HepG2 (cell line): ENCODE data around the gene TRIM27. TPM values are rescaled to one million over a fixed set of nuclear protein-coding genes. Genes with fewer than 3 reads are reported as not detected.

Experiments used
- ARNTL ChIP-seq: sonication (generic); formaldehyde crosslinking; IDR thresholded peaks from 2 replicates; pipeline ENCODE4 v1.4.0; 2020; ENCODE audit warnings: mild to moderate bottlenecking, missing genetic modification reagents
- EED ChIP-seq: sonication (generic); formaldehyde crosslinking; IDR thresholded peaks from 2 replicates; pipeline ENCODE4 v1.5.0; 2020; ENCODE audit warnings: mild to moderate bottlenecking, missing genetic modification reagents
- MED1 ChIP-seq: sonication (generic); formaldehyde crosslinking; IDR thresholded peaks from 2 replicates; pipeline ENCODE4 v1.4.0; 2020; ENCODE audit warnings: missing genetic modification reagents
- SNAI1 ChIP-seq: sonication (generic); formaldehyde crosslinking; IDR thresholded peaks from 2 replicates; pipeline ENCODE4 v1.5.0; 2020; ENCODE audit warnings: mild to moderate bottlenecking, missing genetic modification reagents, borderline replicate concordance
- TP53 ChIP-seq: sonication (generic); formaldehyde crosslinking; conservative IDR thresholded peaks from 2 replicates; pipeline ENCODE4 v1.4.0; 2020; ENCODE audit warnings: missing genetic modification reagents
- ZC3H4 ChIP-seq: sonication (generic); formaldehyde crosslinking; IDR thresholded peaks from 2 replicates; pipeline ENCODE4 v1.4.0; 2020; ENCODE audit warnings: missing genetic modification reagents, borderline replicate concordance
- ZNF180 ChIP-seq: sonication (generic); formaldehyde crosslinking; IDR thresholded peaks from 2 replicates; pipeline ENCODE4 v1.4.0; 2020; ENCODE audit warnings: low read depth, missing genetic modification reagents, borderline replicate concordance
- ZNF282 ChIP-seq: fragments of 450-650 bp; IDR thresholded peaks from 2 replicates; pipeline ENCODE4 v1.6.1; 2018; ENCODE audit not compliant: partially characterized antibody
- polyA plus RNA-seq, 8 experiments: library from polyadenylated mRNA; depleted of rRNA in 3 of 8; stranded (reverse) in 7 of 8; unstranded in 1 of 8; fragments of >200 nt; fragmentation: Illumina TruSeq in 4 of 8; extraction: Trizol in 4 of 8; gene quantifications; 2 replicates each; pipeline versions ENCODE4 v1.2.1 to v1.2.3, GENCODE V29; 2011 to 2016; ENCODE audit warnings: low read depth in 4 of 8, missing spikeins in 1 of 8, mixed read lengths in 1 of 8; ENCODE audit not compliant: insufficient read depth in 1 of 8
- total RNA-seq, 5 experiments: library from RNA; depleted of rRNA; stranded (reverse); fragments of >200 nt; fragmentation: Illumina TruSeq; extraction: Trizol; gene quantifications; 2 replicates each; pipeline ENCODE4 v1.2.3, GENCODE V29; 2016; ENCODE audit warnings: low read depth in 1 of 5
- TF ChIP-seq, protein P1 (sequence below): sonication (generic); formaldehyde crosslinking; IDR thresholded peaks from 2 replicates; pipeline ENCODE4 v1.9.0; 2021; ENCODE audit warnings: missing genetic modification reagents, borderline replicate concordance
- TF ChIP-seq, protein P2 (sequence below): sonication (generic); formaldehyde crosslinking; IDR thresholded peaks from 2 replicates; pipeline ENCODE4 v1.4.0; 2020; ENCODE audit warnings: missing genetic modification reagents, borderline replicate concordance
- TF ChIP-seq, protein P3 (sequence below): sonication (generic); formaldehyde crosslinking; IDR thresholded peaks from 2 replicates; pipeline ENCODE4 v1.8.0; 2023; ENCODE audit warnings: mild to moderate bottlenecking, missing genetic modification reagents
- TF ChIP-seq, protein P4 (sequence below): sonication (generic); formaldehyde crosslinking; IDR thresholded peaks from 2 replicates; pipeline ENCODE4 v1.5.0; 2020; ENCODE audit warnings: missing genetic modification reagents

TRIM27 gene
- total and polyA plus RNA-seq, 2 of the 13 experiments (the other 11 are each of a cell fraction or from before 2014, with no cell fraction given) = 88.6 to 112 TPM

DNA sequence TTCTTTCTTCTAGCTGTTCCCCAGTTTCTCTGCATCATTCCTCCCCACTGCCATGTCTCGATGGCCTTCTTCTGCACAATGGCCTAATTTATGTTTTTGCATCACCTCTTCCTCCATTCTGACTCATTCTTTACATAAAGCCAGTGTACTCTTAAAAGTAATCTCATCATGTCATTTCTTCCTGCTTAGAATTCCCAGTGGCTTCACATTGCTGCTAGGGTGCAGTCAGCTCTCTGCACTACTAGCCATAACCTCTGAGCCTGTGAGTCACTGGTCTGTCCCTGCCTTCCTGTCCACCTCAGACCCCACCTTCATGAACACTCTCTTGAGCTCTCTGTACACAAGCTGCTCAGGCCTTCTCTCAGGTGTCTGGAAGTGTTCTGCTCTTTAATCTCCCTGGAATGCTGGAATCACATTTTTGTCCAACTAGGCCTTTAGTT lies 24.1 kb upstream of the TRIM27 start (continued):
- TF ChIP-seq, protein P1, sequence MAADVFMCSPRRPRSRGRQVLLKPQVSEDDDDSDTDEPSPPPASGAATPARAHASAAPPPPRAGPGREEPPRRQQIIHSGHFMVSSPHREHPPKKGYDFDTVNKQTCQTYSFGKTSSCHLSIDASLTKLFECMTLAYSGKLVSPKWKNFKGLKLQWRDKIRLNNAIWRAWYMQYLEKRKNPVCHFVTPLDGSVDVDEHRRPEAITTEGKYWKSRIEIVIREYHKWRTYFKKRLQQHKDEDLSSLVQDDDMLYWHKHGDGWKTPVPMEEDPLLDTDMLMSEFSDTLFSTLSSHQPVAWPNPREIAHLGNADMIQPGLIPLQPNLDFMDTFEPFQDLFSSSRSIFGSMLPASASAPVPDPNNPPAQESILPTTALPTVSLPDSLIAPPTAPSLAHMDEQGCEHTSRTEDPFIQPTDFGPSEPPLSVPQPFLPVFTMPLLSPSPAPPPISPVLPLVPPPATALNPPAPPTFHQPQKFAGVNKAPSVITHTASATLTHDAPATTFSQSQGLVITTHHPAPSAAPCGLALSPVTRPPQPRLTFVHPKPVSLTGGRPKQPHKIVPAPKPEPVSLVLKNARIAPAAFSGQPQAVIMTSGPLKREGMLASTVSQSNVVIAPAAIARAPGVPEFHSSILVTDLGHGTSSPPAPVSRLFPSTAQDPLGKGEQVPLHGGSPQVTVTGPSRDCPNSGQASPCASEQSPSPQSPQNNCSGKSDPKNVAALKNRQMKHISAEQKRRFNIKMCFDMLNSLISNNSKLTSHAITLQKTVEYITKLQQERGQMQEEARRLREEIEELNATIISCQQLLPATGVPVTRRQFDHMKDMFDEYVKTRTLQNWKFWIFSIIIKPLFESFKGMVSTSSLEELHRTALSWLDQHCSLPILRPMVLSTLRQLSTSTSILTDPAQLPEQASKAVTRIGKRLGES (CRISPR knock-in tag) = no peak
- no peak for TF ChIP-seq ARNTL
- TF ChIP-seq, protein P2, sequence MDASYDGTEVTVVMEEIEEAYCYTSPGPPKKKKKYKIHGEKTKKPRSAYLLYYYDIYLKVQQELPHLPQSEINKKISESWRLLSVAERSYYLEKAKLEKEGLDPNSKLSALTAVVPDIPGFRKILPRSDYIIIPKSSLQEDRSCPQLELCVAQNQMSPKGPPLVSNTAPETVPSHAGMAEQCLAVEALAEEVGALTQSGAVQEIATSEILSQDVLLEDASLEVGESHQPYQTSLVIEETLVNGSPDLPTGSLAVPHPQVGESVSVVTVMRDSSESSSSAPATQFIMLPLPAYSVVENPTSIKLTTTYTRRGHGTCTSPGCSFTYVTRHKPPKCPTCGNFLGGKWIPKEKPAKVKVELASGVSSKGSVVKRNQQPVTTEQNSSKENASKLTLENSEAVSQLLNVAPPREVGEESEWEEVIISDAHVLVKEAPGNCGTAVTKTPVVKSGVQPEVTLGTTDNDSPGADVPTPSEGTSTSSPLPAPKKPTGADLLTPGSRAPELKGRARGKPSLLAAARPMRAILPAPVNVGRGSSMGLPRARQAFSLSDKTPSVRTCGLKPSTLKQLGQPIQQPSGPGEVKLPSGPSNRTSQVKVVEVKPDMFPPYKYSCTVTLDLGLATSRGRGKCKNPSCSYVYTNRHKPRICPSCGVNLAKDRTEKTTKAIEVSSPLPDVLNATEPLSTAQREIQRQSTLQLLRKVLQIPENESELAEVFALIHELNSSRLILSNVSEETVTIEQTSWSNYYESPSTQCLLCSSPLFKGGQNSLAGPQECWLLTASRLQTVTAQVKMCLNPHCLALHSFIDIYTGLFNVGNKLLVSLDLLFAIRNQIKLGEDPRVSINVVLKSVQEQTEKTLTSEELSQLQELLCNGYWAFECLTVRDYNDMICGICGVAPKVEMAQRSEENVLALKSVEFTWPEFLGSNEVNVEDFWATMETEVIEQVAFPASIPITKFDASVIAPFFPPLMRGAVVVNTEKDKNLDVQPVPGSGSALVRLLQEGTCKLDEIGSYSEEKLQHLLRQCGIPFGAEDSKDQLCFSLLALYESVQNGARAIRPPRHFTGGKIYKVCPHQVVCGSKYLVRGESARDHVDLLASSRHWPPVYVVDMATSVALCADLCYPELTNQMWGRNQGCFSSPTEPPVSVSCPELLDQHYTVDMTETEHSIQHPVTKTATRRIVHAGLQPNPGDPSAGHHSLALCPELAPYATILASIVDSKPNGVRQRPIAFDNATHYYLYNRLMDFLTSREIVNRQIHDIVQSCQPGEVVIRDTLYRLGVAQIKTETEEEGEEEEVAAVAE (CRISPR knock-in tag) = no peak
- TF ChIP-seq, protein P3, sequence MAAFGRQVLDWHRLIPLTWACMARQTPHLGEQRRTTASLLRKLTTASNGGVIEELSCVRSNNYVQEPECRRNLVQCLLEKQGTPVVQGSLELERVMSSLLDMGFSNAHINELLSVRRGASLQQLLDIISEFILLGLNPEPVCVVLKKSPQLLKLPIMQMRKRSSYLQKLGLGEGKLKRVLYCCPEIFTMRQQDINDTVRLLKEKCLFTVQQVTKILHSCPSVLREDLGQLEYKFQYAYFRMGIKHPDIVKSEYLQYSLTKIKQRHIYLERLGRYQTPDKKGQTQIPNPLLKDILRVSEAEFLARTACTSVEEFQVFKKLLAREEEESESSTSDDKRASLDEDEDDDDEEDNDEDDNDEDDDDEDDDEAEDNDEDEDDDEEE = no peak
- no peak for TF ChIP-seq EED (CRISPR knock-in tag)
- TF ChIP-seq SNAI1 (CRISPR knock-in tag) = no peak
- TF ChIP-seq ZNF282 = no peak
- TF ChIP-seq MED1 (CRISPR knock-in tag) = peak; percentile 51
- TF ChIP-seq ZNF180 (CRISPR knock-in tag) = no peak
- TF ChIP-seq TP53 = no peak
- TF ChIP-seq, protein P4, sequence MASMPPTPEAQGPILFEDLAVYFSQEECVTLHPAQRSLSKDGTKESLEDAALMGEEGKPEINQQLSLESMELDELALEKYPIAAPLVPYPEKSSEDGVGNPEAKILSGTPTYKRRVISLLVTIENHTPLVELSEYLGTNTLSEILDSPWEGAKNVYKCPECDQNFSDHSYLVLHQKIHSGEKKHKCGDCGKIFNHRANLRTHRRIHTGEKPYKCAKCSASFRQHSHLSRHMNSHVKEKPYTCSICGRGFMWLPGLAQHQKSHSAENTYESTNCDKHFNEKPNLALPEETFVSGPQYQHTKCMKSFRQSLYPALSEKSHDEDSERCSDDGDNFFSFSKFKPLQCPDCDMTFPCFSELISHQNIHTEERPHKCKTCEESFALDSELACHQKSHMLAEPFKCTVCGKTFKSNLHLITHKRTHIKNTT (CRISPR knock-in tag) = no peak
- no peak for TF ChIP-seq ZC3H4
